ENCODE data around the gene LCNL1.

Gene LCNL1

GRCh38 chr9:136950656-136951276 is 32.0 kb upstream of the LCNL1 start:
- H3K4me3 ChIP-seq (IDR thresholded peaks at IDR 0.05; ENCODE audit: insufficient read depth, low read depth, low read length): no peak overlapping the region
- H3K4me1 ChIP-seq (ENCODE audit: low read depth, poor library complexity, severe bottlenecking): peaks cover 16% of the 10 kb centered on the region
- peaks cover 7% of the 10 kb centered on the region; the same call in 1 of the 2 replicates for H3K27me3 ChIP-seq (ENCODE audit: insufficient read depth, low read depth)
- H3K9ac ChIP-seq: peak overlapping the region; percentile 70; the same call in 1 of the 2 replicates
- H3K4me2 ChIP-seq: peak overlapping the region; percentile 93
- H4K20me1 ChIP-seq (ENCODE audit: insufficient read depth): no peaks in the 10 kb centered on the region
- no peak for TF ChIP-seq CTCF (conservative IDR thresholded peaks at IDR 0.05; ENCODE audit: low read depth, low read length)
- peak overlapping the region; percentile 63 for H3K27ac ChIP-seq
- H2AFZ ChIP-seq (ENCODE audit: low read depth): peak overlapping the region; percentile 67
- H3K36me3 ChIP-seq (ENCODE audit: insufficient read depth): no peaks in the 10 kb centered on the region
- H3K79me2 ChIP-seq (ENCODE audit: insufficient read depth, low read depth): no peaks in the 10 kb centered on the region

- Histone ChIP-seq H3K27me3 (ENCODE audit: insufficient read depth, low read depth) (peaks cover 7% of the 10 kb centered on the region; the same call in 1 of the 2 replicates), H3K4me1 (ENCODE audit: low read depth, poor library complexity, severe bottlenecking) (peaks cover 16% of the 10 kb centered on the region), H3K79me2 (ENCODE audit: insufficient read depth, low read depth) (no peaks in the 10 kb centered on the region), H3K4me3 (IDR thresholded peaks at IDR 0.05; ENCODE audit: insufficient read depth, low read depth, low read length) (no peak within 1 kb of the TSS), H4K20me1 (ENCODE audit: insufficient read depth) (no peaks in the 10 kb centered on the region), H3K36me3 (ENCODE audit: insufficient read depth) (no peaks in the 10 kb centered on the region), H3K27ac (no peak within 1 kb of the TSS), H2AFZ (ENCODE audit: low read depth) (no peak within 1 kb of the TSS), H3K4me2 (no peak within 1 kb of the TSS), H3K9ac (no peak within 1 kb of the TSS)
- no peak for TF ChIP-seq CTCF (conservative IDR thresholded peaks at IDR 0.05; ENCODE audit: low read depth, low read length)
These were observed 31.1 kb upstream of the LCNL1 start, which contains the start of gene LCN12 for GRCh38 chr9:136951541-136952320. Gene LCN12, plus strand, starts transcription at chr9:136952273. Its CDS starts 55 bp downstream, at chr9:136952328.

GRCh38 chr9:136952321-136952850 is 30.4 kb upstream of the LCNL1 start:
- H3K4me3 ChIP-seq (IDR thresholded peaks at IDR 0.05; ENCODE audit: insufficient read depth, low read depth, low read length): no peak overlapping the region
- no peak for TF ChIP-seq CTCF (conservative IDR thresholded peaks at IDR 0.05; ENCODE audit: low read depth, low read length)
- no peaks in the 10 kb centered on the region for H3K36me3 ChIP-seq (ENCODE audit: insufficient read depth)
- H3K27ac ChIP-seq: no peak overlapping the region
- peaks cover 16% of the 10 kb centered on the region for H3K4me1 ChIP-seq (ENCODE audit: low read depth, poor library complexity, severe bottlenecking)
- no peak overlapping the region for H3K9ac ChIP-seq
- H4K20me1 ChIP-seq (ENCODE audit: insufficient read depth): no peaks in the 10 kb centered on the region
- H3K27me3 ChIP-seq (ENCODE audit: insufficient read depth, low read depth): peaks cover 7% of the 10 kb centered on the region; the same call in 1 of the 2 replicates
- H3K79me2 ChIP-seq (ENCODE audit: insufficient read depth, low read depth): no peaks in the 10 kb centered on the region
- H2AFZ ChIP-seq (ENCODE audit: low read depth): no peak overlapping the region
- H3K4me2 ChIP-seq: no peak overlapping the region

- no peaks in the 10 kb centered on the region for H3K79me2 ChIP-seq (ENCODE audit: insufficient read depth, low read depth)
- no peak overlapping the region for H2AFZ ChIP-seq (ENCODE audit: low read depth)
- H3K36me3 ChIP-seq (ENCODE audit: insufficient read depth): no peaks in the 10 kb centered on the region
- H3K4me1 ChIP-seq (ENCODE audit: low read depth, poor library complexity, severe bottlenecking): peaks cover 16% of the 10 kb centered on the region
- H3K27ac ChIP-seq: no peak overlapping the region
- peaks cover 7% of the 10 kb centered on the region; the same call in 1 of the 2 replicates for H3K27me3 ChIP-seq (ENCODE audit: insufficient read depth, low read depth)
- no peak overlapping the region for H3K4me3 ChIP-seq (IDR thresholded peaks at IDR 0.05; ENCODE audit: insufficient read depth, low read depth, low read length)
- no peak overlapping the region for H3K4me2 ChIP-seq
- H3K9ac ChIP-seq: no peak overlapping the region
- no peak for TF ChIP-seq CTCF (conservative IDR thresholded peaks at IDR 0.05; ENCODE audit: low read depth, low read length)
- H4K20me1 ChIP-seq (ENCODE audit: insufficient read depth): no peaks in the 10 kb centered on the region
These were observed 29.7 kb upstream of the LCNL1 start for GRCh38 chr9:136952876-136953770.
